Kidney (tissue), 14 donors: ENCODE results near the gene LAMB2. TPM values are rescaled to one million over a fixed set of nuclear protein-coding genes. Genes with fewer than 3 reads are reported as not detected.

Experiments
- DNase-seq, 5 donors: peaks; one replicate each; pipeline ENCODE4 v3.0.0-alpha.2; 2013 to 2020
- FAIRE-seq: peaks from 2 replicates; lab custom pipeline; 2012; peaks lifted over from hg19 to GRCh38; lab: Jason Lieb, UNC
- H3K27ac ChIP-seq, 2 donors: one replicate each; pipeline ENCODE4 v1.7.0; 2013; ENCODE audit warnings: low read depth in 2 of 2, low read length in 2 of 2, inconsistent platforms in 1 of 2
- H3K27me3 ChIP-seq: one replicate; pipeline ENCODE4 v1.7.1; 2013; ENCODE audit warnings: low read length, inconsistent platforms; ENCODE audit not compliant: control insufficient read depth, insufficient read depth
- H3K36me3 ChIP-seq, 3 donors: one replicate each; pipeline versions ENCODE4 v1.7.0 to v1.7.1; 2013; ENCODE audit warnings: low read length in 3 of 3, control low read depth in 1 of 3, inconsistent platforms in 1 of 3; ENCODE audit not compliant: insufficient read depth in 3 of 3, control insufficient read depth in 2 of 3
- H3K4me1 ChIP-seq, 3 donors: one replicate each; pipeline versions ENCODE4 v1.7.0 to v1.7.1; 2013; ENCODE audit warnings: low read length in 3 of 3, inconsistent platforms in 1 of 3, low read depth in 1 of 3; ENCODE audit not compliant: control insufficient read depth in 2 of 3, insufficient read depth in 2 of 3
- H3K4me3 ChIP-seq, 3 donors: one replicate each; pipeline versions ENCODE4 v1.7.0 to v1.8.1; 2013; ENCODE audit warnings: low read length in 3 of 3, control low read depth in 1 of 3, inconsistent platforms in 1 of 3
- H3K9ac ChIP-seq, 3 donors: one replicate each; pipeline versions ENCODE4 v1.7.0 to v1.7.1; 2013; ENCODE audit warnings: low read length in 3 of 3, control low read depth in 1 of 3, inconsistent platforms in 1 of 3
- H3K9me3 ChIP-seq, 3 donors: one replicate each; pipeline versions ENCODE4 v1.7.0 to v1.7.1; 2013; ENCODE audit warnings: low read length in 3 of 3, control low read depth in 1 of 3, inconsistent platforms in 1 of 3; ENCODE audit not compliant: control insufficient read depth in 2 of 3, insufficient read depth in 1 of 3
- CTCF ChIP-seq: IDR thresholded peaks from 3 replicates; pipeline ENCODE4 v1.5.1; 2012; ENCODE audit warnings: mild to moderate bottlenecking, moderate library complexity, borderline replicate concordance; ENCODE audit not compliant: insufficient read depth; ENCODE audit errors: extremely low read depth
- intact Hi-C: fragments of 100-400 bp; cut with DNase I; formaldehyde crosslinking; loops from one replicate; pipeline ENCODE4 v1.11.1; 2022
- polyA plus RNA-seq: library from polyadenylated mRNA; stranded (reverse); fragments of 350-450 nt; fragmentation: Illumina TruSeq; extraction: RNeasy Lipid Tissue Mini Kit (QIAGEN cat#74804); gene quantifications from one replicate; pipeline ENCODE4 v1.2.3, GENCODE V29; 2014; ENCODE audit warnings: low read depth, low replicate concordance; ENCODE audit not compliant: insufficient read depth
- total RNA-seq: library from RNA; stranded (reverse); fragmentation: NEBNext Ultra II Directional; extraction: Animal tissue kit (Norgen Biotek cat#: 25700); gene quantifications from one replicate; pipeline ENCODE4 v1.2.1, GENCODE V29; 2021
- donor health status: control.
- donor health status: control.
- donor health status: control.
- donor health status: control.
- donor health status: control.
- donor health status: DM: yes; HTN: yes; CAD: no.
- donor health status: Normal renal cell carcinoma (clear cell type).

The LAMB2 gene
- total and polyA plus RNA-seq, 2 donors from 2014 or later, result 444 to 460 TPM

GRCh38 chr3:49171775-49172500, 39.1 kb upstream of the LAMB2 start:
- Histone ChIP-seq H3K4me1 (peaks cover 0 to 33% (median 32%) of the 10 kb centered on the region in 3 donors), H3K27ac (peak overlapping the region; percentile 74 to 88), H3K36me3 (peaks cover 0 to 20% (median 2%) of the 10 kb centered on the region in 3 donors), H3K4me3 (peak overlapping the region; percentile 83 to 89 (median 85)), H3K9me3 (no peaks in the 10 kb centered on the region), H3K9ac (peak overlapping the region; percentile 27 to 96 (median 67)), H3K27me3 (no peaks in the 10 kb centered on the region)
- intact Hi-C loops, result loop anchor here (10.0 kb wide), 1 partner anchor 113 kb away; no protein-coding TSS in a partner anchor
- TF ChIP-seq CTCF, result no peak
- no peak for FAIRE-seq
- DNase-seq, result peak in 2 of 5 donors; percentile 7 to 74

GRCh38 chr3:49171119-49171774, 38.4 kb upstream of the LAMB2 start, which contains the start of gene KLHDC8B:
TSS of gene KLHDC8B (plus strand) at chr3:49171598. CDS start at chr3:49172770, 1,172 bp downstream.
- peaks cover 0 to 18% (median 2%) of the 10 kb centered on the region in 3 donors for H3K36me3 ChIP-seq
- no peak for FAIRE-seq
- peak within 1 kb of the TSS; percentile 67 to 96 (median 77) for H3K9ac ChIP-seq
- H3K27me3 ChIP-seq, result no peaks in the 10 kb centered on the region
- peak within 1 kb of the TSS; percentile 74 to 88 for H3K27ac ChIP-seq
- intact Hi-C loops, result loop anchor here (10.0 kb wide), 1 partner anchor 114 kb away; no protein-coding TSS in a partner anchor
- TF ChIP-seq CTCF, result peak; percentile 75
- H3K4me3 ChIP-seq, result peak within 1 kb of the TSS; percentile 83 to 89 (median 85)
- no peaks in the 10 kb centered on the region for H3K9me3 ChIP-seq
- H3K4me1 ChIP-seq, result peaks cover 0 to 40% (median 38%) of the 10 kb centered on the region in 3 donors
- peak; percentile 90 to 95 (median 94) for DNase-seq

- FAIRE-seq (no peak), DNase-seq (no peak)
- no peak for TF ChIP-seq CTCF
- H3K36me3 ChIP-seq, result peaks cover 0 to 13% (median 2%) of the 10 kb centered on the region in 3 donors
- peak overlapping the region; percentile 2 to 89 (median 46) for H3K4me3 ChIP-seq
- H3K4me1 ChIP-seq, result peaks cover 0 to 41% (median 38%) of the 10 kb centered on the region in 3 donors
- H3K27me3 ChIP-seq, result no peaks in the 10 kb centered on the region
- H3K9me3 ChIP-seq, result no peaks in the 10 kb centered on the region
- peak overlapping the region in 2 of 3 donors; percentile 18 to 67 for H3K9ac ChIP-seq
- intact Hi-C loops, result loop anchor here (10.0 kb wide), 1 partner anchor 114 kb away; no protein-coding TSS in a partner anchor
- peak overlapping the region; percentile 74 to 88 for H3K27ac ChIP-seq
These were observed 37.9 kb upstream of the LAMB2 start for GRCh38 chr3:49170744-49171118.
